ENCODE results near the gene WASHC1. TPM values are rescaled to one million over a fixed set of nuclear protein-coding genes. Genes with fewer than 3 reads are reported as not detected.
"Not testable (repeated sequence)": the region's sequence is repeated elsewhere in the genome, so short reads cannot be mapped to it uniquely, and the experiment has no call there.

Gene WASHC1, protein sequence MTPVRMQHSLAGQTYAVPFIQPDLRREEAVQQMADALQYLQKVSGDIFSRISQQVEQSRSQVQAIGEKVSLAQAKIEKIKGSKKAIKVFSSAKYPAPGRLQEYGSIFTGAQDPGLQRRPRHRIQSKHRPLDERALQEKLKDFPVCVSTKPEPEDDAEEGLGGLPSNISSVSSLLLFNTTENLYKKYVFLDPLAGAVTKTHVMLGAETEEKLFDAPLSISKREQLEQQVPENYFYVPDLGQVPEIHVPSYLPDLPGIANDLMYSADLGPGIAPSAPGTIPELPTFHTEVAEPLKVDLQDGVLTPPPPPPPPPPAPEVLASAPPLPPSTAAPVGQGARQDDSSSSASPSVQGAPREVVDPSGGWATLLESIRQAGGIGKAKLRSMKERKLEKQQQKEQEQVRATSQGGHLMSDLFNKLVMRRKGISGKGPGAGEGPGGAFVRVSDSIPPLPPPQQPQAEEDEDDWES
- 10 to 100 TPM; 22.7 to 26.2 TPM for total RNA-seq

DNA sequence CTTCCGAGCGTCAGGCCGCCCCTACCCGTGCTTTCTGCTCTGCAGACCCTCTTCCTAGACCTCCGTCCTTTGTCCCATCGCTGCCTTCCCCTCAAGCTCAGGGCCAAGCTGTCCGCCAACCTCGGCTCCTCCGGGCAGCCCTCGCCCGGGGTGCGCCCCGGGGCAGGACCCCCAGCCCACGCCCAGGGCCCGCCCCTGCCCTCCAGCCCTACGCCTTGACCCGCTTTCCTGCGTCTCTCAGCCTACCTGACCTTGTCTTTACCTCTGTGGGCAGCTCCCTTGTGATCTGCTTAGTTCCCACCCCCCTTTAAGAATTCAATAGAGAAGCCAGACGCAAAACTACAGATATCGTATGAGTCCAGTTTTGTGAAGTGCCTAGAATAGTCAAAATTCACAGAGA, at the start of gene WASHC1:
Gene WASHC1 (minus strand): TSS at position 101 of the 400 bp plus-strand sequence. CDS start 4,457 bp downstream, outside the sequence.
- H3K9me3 Mint-ChIP-seq; H3K4me1 Mint-ChIP-seq; H3K27ac Mint-ChIP-seq; DNase-seq; CTCF ChIA-PET; H3K4me3 Mint-ChIP-seq; H3K27me3 Mint-ChIP-seq; POLR2A ChIA-PET; H3K36me3 Mint-ChIP-seq (ENCODE audit: low read depth): not testable (repeated sequence)

DNA sequence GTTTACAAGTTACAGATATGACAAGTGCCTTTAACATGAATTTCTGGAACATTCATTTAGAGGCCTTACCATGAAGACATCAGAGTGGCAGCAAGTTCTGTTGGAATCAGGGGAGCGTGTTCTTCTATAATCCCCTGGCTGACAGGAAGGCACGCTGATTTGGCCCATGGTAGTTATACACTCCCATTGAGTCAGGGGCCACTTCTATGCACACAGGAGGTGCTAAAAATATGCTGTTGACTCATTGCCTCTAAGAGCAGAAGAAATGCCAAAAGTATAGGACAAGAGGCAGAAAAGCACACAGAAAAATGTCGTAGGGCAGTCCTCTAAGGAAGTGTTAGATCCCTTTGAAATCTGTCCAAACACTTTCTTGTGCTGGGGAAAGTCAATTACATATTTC, 49.1 kb upstream of the WASHC1 start:
- H3K36me3 Mint-ChIP-seq (ENCODE audit: low read depth); H3K27ac Mint-ChIP-seq; H3K4me3 Mint-ChIP-seq; POLR2A ChIA-PET; CTCF ChIA-PET; H3K9me3 Mint-ChIP-seq; H3K4me1 Mint-ChIP-seq; DNase-seq: not testable (repeated sequence)
- peaks cover 14% of the 10 kb centered on the region for H3K27me3 Mint-ChIP-seq

DNA sequence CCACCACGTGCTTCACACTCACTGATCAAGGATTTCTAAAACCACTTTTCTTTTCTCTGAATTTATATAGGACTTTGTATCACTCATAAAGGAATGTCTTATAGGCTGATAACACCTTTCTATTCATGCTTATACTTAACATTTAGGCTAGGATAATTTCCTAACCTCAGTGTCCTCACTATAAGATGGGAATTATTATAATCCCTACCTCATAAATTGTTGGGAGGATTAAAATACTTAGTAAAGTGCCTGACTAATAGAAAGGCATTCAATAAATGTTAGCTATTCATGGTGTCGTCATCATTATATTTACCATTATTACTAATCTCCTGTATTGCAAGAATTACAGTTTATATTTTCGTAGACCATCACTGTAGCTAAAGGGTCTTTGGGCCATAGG, 47.1 kb upstream of the WASHC1 start:
- H3K4me1 Mint-ChIP-seq; H3K27ac Mint-ChIP-seq; POLR2A ChIA-PET; H3K4me3 Mint-ChIP-seq; H3K9me3 Mint-ChIP-seq; CTCF ChIA-PET; DNase-seq; H3K36me3 Mint-ChIP-seq (ENCODE audit: low read depth): not testable (repeated sequence)
- peaks cover 14% of the 10 kb centered on the region for H3K27me3 Mint-ChIP-seq

DNA sequence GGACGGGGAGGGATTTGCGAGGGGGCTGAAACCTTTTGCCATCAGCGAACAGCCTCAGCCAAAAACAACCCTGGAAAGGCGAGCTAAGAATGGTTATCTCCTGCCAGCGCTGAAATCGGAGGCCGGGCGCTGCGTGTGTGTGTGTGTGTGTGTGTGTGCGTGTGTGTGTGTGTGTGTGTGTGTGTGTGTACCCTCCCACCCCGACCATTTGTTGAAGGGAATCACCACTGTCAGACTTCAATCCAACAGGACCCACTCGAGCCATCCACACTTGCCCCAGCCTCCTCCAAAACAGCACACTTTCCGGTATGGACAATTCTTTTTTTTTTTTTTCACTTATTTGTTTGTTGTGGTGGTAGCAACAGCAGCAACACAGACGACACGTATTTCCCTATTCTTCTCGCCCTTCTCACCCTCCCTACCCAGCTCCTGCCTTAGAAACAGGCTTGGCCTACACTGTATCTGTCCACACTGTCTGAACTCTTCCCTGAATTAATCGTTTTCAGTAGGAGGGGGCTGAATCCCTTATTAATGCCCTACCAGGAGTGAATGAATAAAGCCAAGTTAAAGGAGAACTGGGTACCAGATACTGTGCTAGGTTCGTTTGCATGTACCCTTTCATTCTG, 44.8 kb upstream of the WASHC1 start:
- H3K27ac Mint-ChIP-seq; H3K36me3 Mint-ChIP-seq (ENCODE audit: low read depth); H3K9me3 Mint-ChIP-seq; CTCF ChIA-PET; DNase-seq; POLR2A ChIA-PET; H3K4me1 Mint-ChIP-seq: not testable (repeated sequence)
- H3K4me3 Mint-ChIP-seq, result peak overlapping the region; percentile 63
- peaks cover 11% of the 10 kb centered on the region for H3K27me3 Mint-ChIP-seq

DNA sequence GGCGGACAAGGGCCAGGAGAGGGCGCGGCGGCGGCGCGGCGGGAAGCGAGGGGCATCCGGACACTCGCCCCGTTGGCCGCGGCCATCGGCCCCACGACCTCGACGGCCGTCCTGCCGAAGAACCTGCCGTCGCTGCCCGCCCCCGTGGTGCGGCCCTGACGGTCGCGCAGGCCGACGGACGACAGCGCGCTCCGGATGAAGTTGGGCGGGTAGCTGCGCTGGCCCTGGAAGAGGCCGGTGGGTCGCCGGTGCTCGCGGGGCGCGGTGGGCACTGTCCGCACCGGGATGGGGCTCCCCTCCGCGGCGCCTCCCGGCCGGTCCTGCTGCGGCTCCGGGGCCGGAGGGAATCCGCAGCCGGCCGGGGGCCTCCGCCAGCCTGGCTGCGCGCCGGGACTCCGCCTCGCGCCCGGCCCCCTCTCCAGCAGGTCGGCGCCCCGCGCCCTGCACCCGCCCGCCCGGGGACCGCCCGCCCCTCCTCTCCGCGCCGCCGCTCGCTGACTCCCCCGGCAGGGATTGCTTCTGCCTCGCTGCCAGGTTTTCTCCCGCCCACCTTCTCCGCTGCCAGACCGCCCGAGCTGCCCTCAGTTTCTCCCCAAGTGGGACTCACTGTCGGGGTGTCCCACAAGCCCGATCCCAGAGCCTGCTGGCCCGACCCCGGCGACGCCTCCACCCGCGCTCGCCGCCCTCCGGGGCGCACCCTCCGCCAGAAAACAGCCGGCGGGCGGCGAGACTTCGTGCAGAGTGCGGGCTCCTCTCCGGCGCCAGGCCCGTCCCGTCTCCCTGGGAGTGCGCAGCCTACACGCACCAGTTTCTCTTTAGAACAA, 44.0 kb upstream of the WASHC1 start:
- peak; percentile 18 for DNase-seq
- H3K4me1 Mint-ChIP-seq, result not testable (repeated sequence)

DNA sequence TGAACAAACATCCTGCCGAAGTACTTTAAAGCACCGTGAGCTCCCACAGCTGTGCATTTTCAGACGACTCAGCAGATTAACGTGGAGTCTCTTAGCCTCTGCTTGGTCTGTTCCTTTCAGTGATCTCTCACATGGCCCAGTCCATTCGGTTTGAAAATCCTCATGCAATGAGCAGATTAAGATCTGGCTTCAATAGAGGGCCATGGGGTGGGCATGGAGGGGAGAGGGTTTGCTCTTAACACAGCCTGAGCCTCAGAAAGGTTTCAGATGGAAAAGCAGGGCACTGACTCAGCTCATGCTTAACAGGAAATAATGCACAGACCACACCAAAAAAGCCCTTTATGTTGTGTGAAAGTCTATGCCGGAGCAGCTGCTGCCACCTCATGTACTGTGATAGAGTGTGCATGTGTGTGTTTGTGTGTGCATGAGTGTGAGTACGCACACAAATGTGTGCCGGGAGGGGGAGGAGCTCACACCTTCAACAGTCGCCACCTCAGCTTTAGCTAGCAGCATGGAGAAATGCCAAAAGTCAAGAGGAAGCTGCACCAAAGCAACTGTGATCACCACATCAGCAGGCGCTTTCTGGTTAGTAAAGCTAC, 33.9 kb upstream of the WASHC1 start:
- Mint-ChIP-seq H3K4me3 (peak overlapping the region; percentile 56), H3K27ac (peak overlapping the region; percentile 83)
- CTCF ChIA-PET; POLR2A ChIA-PET; H3K36me3 Mint-ChIP-seq (ENCODE audit: low read depth); H3K4me1 Mint-ChIP-seq; H3K9me3 Mint-ChIP-seq; H3K27me3 Mint-ChIP-seq: not testable (repeated sequence)
- peak; percentile 68 for DNase-seq

More for the DNA sequence above, 44.0 kb upstream of the WASHC1 start:
- H3K36me3 Mint-ChIP-seq (ENCODE audit: low read depth); POLR2A ChIA-PET; CTCF ChIA-PET; H3K9me3 Mint-ChIP-seq; H3K27ac Mint-ChIP-seq: not testable (repeated sequence)
- peak overlapping the region; percentile 63 for H3K4me3 Mint-ChIP-seq
- H3K27me3 Mint-ChIP-seq, result peaks cover 11% of the 10 kb centered on the region

DNA sequence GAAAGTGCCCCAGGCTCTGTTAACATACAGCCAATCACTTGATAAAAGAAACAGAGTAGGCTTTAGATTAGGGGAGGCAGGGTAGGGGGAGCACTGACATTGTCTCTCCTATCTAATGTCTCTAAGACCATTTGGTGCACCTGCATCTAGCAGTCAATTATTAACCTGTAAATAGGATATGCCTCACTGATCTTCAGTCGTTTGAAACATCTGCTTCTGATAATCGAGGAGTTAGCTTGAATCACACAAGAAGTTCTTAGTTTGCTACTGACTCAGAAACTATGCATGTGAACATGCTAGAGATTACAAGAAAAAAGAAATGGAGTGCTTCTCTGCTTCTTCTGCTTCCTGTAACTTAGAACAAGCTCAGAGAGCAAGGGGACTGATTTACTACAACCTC, 23.4 kb upstream of the WASHC1 start:
- POLR2A ChIA-PET; H3K27ac Mint-ChIP-seq; H3K4me3 Mint-ChIP-seq; H3K36me3 Mint-ChIP-seq (ENCODE audit: low read depth); DNase-seq; H3K4me1 Mint-ChIP-seq; CTCF ChIA-PET; H3K9me3 Mint-ChIP-seq; H3K27me3 Mint-ChIP-seq: not testable (repeated sequence)

DNA sequence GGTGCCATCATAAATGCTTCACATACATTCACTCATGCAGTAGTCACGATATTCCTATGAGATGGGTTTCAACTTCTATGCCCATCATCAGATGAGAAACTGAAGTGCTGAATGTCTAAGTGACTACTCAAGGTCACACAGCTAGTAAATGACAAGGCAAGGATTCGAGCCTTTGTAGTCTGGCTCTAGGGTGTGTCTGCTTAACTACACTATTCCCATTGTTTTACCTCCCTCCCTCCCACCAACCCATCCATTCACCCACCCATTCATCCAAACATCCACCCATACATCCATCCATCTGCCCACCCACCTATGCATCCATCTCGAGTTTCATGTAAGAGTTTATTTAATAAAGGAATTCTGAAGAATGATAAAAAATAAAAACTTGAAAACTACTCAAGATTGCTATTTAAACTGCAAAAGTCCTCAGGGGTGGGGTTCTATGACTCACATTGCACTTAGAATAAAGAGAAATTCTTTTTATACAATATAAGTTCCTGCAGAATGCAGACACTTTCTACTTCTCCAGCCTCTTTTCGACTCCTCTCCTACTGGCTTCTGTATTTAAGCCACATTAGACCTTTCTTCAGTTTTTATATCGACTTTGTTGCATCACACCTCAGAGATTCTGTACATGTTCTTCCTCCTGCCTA, 19.1 kb upstream of the WASHC1 start:
- H3K27me3 Mint-ChIP-seq; CTCF ChIA-PET; H3K9me3 Mint-ChIP-seq; H3K4me1 Mint-ChIP-seq; H3K27ac Mint-ChIP-seq; H3K36me3 Mint-ChIP-seq (ENCODE audit: low read depth); POLR2A ChIA-PET; DNase-seq; H3K4me3 Mint-ChIP-seq: not testable (repeated sequence)

DNA sequence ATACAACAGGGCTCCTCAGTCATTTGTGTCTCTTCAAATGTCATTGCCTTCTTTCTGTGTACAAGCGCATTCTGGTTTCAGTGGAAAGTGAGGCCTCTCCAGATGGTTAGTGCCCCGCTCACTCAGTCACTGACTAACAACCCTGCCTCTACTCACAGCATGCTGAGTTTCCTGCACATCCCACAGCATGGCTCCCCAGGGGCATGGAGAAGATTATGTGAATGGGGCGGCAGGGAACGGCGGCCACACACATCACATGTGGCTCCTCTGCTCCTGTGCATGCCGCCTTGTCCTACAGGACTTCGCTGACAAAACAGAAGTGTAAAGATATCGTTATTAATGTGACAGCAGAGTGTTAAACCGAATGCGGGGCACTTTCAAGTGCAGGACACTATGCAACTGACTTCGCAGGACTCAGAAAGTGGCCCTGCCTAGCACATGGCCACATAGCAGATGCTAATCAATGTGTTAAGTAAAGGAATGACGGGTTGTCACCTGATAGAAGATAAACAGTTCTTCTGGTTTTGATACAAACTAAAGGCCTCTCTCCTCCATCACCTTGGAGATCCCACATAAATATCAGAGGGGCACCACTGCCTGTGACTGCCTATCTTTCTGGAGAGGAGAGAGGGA, 17.5 kb upstream of the WASHC1 start:
- H3K9me3 Mint-ChIP-seq; CTCF ChIA-PET; DNase-seq; H3K36me3 Mint-ChIP-seq (ENCODE audit: low read depth); H3K4me3 Mint-ChIP-seq; H3K4me1 Mint-ChIP-seq; H3K27ac Mint-ChIP-seq; POLR2A ChIA-PET: not testable (repeated sequence)
- H3K27me3 Mint-ChIP-seq, result peaks cover 13% of the 10 kb centered on the region

DNA sequence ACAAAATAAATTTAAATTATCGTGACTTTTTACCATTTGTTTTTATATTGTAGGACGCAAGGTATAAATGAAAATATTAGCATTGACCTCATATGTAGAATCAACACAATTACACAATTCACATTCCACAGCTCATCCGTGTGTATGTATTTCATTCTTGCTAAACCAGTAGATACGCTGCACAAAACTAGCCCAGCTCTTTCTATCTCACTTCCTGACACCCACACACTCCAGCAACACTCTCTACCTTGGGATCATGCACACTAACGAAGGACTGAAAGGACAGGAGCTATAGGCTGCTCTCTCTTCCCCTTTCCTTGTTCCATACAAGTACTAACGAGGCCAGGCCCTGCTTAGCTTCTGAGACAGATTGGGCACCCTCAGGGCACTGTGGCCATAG, 16.9 kb upstream of the WASHC1 start:
- DNase-seq; H3K27ac Mint-ChIP-seq; H3K4me3 Mint-ChIP-seq; H3K36me3 Mint-ChIP-seq (ENCODE audit: low read depth); H3K4me1 Mint-ChIP-seq; CTCF ChIA-PET; H3K9me3 Mint-ChIP-seq; POLR2A ChIA-PET: not testable (repeated sequence)
- peaks cover 14% of the 10 kb centered on the region for H3K27me3 Mint-ChIP-seq

DNA sequence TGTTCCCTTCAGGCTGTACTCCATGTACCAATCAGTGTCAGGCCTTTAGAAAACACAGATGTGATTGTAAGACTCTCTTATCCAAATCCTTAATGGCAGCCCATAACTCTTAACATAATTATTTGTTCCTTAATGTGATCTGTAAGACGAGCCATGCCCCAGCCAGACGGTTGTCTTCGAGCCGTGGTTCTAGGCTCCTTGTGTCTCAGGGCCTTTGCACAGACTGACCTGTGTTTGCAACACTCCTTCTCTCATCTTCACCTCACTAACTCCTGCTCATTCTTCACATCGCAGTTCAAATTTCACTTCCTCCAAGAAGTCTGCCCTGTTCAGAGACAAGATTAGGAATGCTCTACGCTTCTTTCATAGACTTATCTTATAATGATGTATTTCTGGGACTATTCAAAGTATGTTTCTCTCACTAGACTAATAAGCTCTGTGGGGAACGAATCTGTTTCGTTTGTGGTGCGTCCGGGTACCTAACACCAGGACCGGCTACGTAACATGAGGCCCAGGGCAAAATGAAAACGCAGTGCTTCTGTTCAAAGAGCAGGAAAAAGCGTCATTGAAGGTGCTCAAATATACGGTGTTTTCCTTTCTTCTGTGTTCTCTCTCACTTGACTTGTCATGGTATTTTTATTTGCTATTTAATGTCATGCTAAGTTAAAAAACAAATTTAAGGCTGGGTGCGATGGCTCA, 16.1 kb upstream of the WASHC1 start:
- H3K27ac Mint-ChIP-seq; H3K36me3 Mint-ChIP-seq (ENCODE audit: low read depth); CTCF ChIA-PET; H3K4me3 Mint-ChIP-seq; H3K9me3 Mint-ChIP-seq; DNase-seq; H3K4me1 Mint-ChIP-seq; POLR2A ChIA-PET: not testable (repeated sequence)
- peaks cover 13% of the 10 kb centered on the region for H3K27me3 Mint-ChIP-seq

DNA sequence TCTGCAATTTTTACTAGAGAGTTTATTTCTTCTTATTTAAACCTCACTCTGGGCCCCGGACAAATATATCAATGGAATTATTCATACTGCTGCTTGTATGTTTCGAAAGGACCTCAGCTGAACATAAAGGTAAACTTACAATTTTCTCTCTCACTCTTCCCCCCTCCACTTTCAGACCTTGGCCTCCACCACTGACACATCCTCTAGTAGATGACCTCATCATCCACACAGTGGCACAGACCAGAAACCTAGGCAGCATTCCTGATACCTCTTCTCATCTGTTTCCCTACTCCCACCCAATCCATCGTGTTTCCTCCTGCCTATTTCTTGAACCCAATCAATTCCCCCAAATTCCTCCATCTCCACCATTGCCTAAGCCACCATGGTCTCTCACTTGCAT, 15.2 kb upstream of the WASHC1 start:
- DNase-seq, result not testable (repeated sequence)

More for the DNA sequence above, 15.2 kb upstream of the WASHC1 start:
- peaks cover 13% of the 10 kb centered on the region for H3K27me3 Mint-ChIP-seq
- CTCF ChIA-PET; POLR2A ChIA-PET; H3K9me3 Mint-ChIP-seq; H3K4me3 Mint-ChIP-seq; H3K27ac Mint-ChIP-seq; H3K4me1 Mint-ChIP-seq; H3K36me3 Mint-ChIP-seq (ENCODE audit: low read depth): not testable (repeated sequence)

Data from activated CD4-positive, alpha-beta memory T cell treated with anti-CD3 and anti-CD28 coated beads, Interleukin-2, amount 10 ng/mL, durations not matched to agents 7 days and 5 days (primary cell).